ENCODE data around the gene CBFA2T2. TPM values are rescaled to one million over a fixed set of nuclear protein-coding genes. Genes with fewer than 3 reads are reported as not detected.

The CBFA2T2 gene
- total RNA-seq, 4 donors from 2014 or later = 17.2 to 24.6 (median 21.7) TPM

DNA sequence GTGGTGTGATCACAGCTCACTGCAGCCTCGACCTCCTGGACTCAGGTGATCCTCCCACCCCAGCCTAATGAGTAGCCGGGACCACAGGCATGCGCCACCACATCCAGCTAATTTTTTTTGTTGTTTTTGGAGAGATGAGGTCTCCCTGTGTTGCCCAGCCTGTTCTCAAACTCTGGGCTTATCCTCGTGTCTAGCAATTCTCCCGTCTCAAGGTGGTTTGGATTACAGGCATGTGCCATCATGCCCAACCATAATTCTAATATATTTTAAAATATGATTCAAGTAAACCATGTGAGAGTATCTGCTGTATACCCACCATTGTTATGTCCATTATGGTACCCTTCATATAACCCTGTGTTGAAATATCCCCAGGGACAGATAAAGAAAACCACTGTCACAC is 112.0 kb downstream of the CBFA2T2 start:
- no peak for DNase-seq (ENCODE audit: low spot score in 2 of 2)
- TF ChIP-seq POLR2A (IDR thresholded peaks at IDR 0.05) = no peak
- TF ChIP-seq, protein P1, sequence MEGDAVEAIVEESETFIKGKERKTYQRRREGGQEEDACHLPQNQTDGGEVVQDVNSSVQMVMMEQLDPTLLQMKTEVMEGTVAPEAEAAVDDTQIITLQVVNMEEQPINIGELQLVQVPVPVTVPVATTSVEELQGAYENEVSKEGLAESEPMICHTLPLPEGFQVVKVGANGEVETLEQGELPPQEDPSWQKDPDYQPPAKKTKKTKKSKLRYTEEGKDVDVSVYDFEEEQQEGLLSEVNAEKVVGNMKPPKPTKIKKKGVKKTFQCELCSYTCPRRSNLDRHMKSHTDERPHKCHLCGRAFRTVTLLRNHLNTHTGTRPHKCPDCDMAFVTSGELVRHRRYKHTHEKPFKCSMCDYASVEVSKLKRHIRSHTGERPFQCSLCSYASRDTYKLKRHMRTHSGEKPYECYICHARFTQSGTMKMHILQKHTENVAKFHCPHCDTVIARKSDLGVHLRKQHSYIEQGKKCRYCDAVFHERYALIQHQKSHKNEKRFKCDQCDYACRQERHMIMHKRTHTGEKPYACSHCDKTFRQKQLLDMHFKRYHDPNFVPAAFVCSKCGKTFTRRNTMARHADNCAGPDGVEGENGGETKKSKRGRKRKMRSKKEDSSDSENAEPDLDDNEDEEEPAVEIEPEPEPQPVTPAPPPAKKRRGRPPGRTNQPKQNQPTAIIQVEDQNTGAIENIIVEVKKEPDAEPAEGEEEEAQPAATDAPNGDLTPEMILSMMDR (IDR thresholded peaks at IDR 0.05) = no peak
- 70 to 75% methylated on average over 5 of the region's 5 CpGs for WGBS, 2 donors
- intact Hi-C loops (cut with DNase I; ENCODE audit: low total_unique reads) = no loop called here
- H3K4me3 ChIP-seq (ENCODE audit: low read depth, poor library complexity, severe bottlenecking) = no peak overlapping the region

DNA sequence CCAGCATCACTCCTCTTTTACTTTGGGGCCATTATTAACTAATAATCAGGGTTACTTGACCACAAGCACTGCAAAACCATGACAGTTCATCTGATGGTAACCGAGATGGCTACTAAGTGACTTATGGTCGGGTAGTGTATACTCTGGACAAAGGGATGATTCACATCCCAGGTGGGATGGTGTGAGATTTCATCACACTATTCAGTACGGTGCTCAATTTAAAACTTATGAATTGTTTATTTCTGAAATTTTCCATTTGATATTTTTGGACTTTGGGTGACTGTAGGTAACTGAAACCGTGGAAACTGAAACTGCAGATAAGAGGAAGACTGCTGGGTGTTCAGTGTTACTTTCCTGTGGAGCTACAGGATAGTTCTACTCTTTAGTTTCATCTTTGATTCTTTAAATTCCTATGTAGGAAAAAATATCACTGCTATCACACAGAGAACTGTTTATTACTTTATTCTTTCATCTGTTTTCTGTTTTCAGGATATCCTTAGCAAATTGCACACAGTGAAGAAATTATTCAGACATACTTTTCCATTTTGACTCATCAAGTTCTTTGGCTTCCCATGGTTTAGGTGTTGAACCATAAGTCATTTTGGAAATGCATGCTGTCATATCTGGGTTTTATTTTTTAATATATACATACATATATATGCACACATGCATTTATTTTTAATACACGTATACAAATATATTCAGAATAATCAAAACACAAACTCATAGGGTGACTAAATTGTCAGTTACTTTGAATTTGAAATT is 113.1 kb downstream of the CBFA2T2 start:
- WGBS, 2 donors = 82 to 87% methylated on average over 5 of the region's 5 CpGs
- intact Hi-C loops (cut with DNase I; ENCODE audit: low total_unique reads) = no loop called here
- H3K4me3 ChIP-seq (ENCODE audit: low read depth, poor library complexity, severe bottlenecking) = no peak overlapping the region
- TF ChIP-seq, protein P1 (IDR thresholded peaks at IDR 0.05) = no peak
- no peak for TF ChIP-seq POLR2A (IDR thresholded peaks at IDR 0.05)
- no peak for DNase-seq (ENCODE audit: low spot score in 2 of 2)

DNA sequence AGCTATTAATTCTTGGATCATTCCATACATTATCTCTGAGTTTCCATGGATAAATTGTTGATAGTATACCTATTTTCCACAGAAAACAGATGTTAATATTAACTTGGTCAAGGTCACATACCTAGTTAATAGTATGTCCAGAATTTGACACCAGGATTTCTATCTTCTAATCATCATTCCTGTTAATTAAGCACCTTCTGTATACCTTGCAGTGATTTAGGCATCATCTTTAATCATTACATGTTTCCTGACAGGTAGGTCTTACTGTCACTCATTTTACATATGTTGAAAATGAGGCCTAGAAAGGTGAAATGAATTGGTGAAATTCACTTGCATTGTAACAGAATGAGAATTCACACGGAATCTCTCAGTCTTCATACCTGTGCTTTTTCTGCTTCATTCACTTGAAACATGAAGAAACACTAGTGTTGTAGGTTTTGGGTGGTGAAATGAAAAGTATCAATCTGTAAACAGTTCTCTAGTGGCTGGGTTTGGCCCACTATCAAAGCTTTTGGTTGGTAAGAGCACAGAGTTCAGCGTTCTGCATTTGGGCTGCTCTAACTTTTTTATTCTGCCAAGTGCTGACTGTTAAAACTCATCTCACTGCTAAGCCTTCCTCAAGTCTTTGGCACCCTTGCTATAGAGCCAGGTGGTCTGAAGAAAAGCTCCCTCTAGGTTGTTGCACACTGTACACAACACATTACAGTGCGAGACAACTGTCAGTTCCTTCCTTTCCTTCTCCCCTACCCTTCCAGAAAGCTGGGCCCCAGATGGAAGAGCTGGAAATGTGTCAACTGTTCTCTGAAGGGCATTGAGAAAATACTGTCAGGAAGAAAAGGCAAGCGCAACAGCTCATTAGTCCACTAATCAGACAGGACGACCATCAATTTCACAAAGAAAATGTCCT is 114.4 kb downstream of the CBFA2T2 start:
- no peak for DNase-seq (ENCODE audit: low spot score in 2 of 2)
- H3K4me3 ChIP-seq (ENCODE audit: low read depth, poor library complexity, severe bottlenecking) = no peak overlapping the region
- TF ChIP-seq, protein P1 (IDR thresholded peaks at IDR 0.05) = no peak
- TF ChIP-seq POLR2A (IDR thresholded peaks at IDR 0.05) = no peak
- WGBS, 2 donors = 64 to 73% methylated on average over 5 of the region's 5 CpGs
- intact Hi-C loops (cut with DNase I; ENCODE audit: low total_unique reads) = no loop called here

DNA sequence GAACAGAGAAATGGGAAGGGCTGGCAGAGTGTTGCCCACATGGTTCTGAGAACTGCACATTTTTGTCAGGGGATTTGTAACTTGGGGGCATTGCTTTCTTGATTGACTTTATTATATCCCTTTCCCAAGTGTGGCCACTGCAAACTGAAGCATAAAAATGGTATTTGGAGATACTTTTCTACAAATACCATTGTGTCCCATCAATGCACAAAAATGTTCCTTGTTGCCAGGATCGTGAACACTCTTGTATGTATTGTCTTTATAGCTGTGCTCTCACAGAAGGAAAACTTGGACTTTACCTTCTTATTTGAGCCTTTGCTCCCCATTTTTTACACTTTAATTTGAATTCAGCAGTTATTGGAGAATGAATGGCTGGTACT is 115.1 kb downstream of the CBFA2T2 start:
- WGBS, 2 donors = 56 to 66% methylated on average over 1 of the region's 1 CpG
- H3K4me3 ChIP-seq (ENCODE audit: low read depth, poor library complexity, severe bottlenecking) = no peak overlapping the region
- TF ChIP-seq, protein P1 (IDR thresholded peaks at IDR 0.05) = no peak
- no peak for TF ChIP-seq POLR2A (IDR thresholded peaks at IDR 0.05)
- DNase-seq (ENCODE audit: low spot score in 2 of 2) = no peak
- intact Hi-C loops (cut with DNase I; ENCODE audit: low total_unique reads) = no loop called here

DNA sequence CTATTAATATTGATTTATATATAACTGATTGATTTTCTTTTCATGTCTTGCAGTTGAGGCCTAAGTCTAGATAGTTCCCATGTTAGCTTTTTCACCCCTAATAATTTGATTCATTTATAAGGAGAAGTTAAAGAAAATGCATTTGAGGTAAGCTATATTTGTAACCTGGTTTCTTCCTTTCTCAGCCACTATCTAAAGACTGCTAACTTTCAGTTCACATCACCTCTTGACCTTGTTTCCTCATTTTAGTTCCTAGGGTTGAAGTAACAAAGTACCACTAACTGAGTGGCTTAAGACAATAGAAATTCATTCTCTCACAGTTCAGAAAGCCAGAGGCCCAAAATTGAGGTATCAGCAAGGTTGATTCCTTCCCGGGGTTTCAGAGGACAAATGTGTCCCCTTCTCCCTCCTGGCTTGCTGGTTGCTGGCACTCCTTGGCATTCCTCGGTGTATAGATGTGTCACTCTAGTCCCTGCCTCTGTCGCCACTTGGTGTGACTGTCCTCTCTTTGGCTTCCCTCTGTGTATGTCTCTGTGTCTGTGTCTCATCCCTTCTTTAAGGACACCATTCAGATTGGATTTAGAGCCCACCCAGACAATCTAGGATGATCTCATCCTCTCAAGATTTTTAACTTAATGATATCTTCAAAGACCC is 116.3 kb downstream of the CBFA2T2 start:
- no peak overlapping the region for H3K4me3 ChIP-seq (ENCODE audit: low read depth, poor library complexity, severe bottlenecking)
- intact Hi-C loops (cut with DNase I; ENCODE audit: low total_unique reads) = no loop called here
- 88 to 89% methylated on average over 3 of the region's 3 CpGs for WGBS, 2 donors
- no peak for DNase-seq (ENCODE audit: low spot score in 2 of 2)
- TF ChIP-seq, protein P1 (IDR thresholded peaks at IDR 0.05) = no peak
- TF ChIP-seq POLR2A (IDR thresholded peaks at IDR 0.05) = no peak

All from lower leg skin (tissue), 4 donors.